ENCODE measurements around the gene CNTNAP5.

The CNTNAP5 gene

GRCh38 chr2:124835331-124835730 is 810.2 kb downstream of the CNTNAP5 start:
- no peak for DNase-seq

GRCh38 chr2:124836416-124836815 is 811.3 kb downstream of the CNTNAP5 start:
- peak; percentile 2 for DNase-seq

- no peak for DNase-seq
These were observed 812.4 kb downstream of the CNTNAP5 start for GRCh38 chr2:124837496-124837895.

- DNase-seq: no peak
These were observed 813.3 kb downstream of the CNTNAP5 start for GRCh38 chr2:124838406-124838805.

- DNase-seq: no peak
These were observed 842.2 kb downstream of the CNTNAP5 start for GRCh38 chr2:124867247-124867646.

- DNase-seq: peak; percentile 3
These were observed 849.1 kb downstream of the CNTNAP5 start for GRCh38 chr2:124874219-124874618.

GRCh38 chr2:124874676-124875075 is 849.6 kb downstream of the CNTNAP5 start:
- DNase-seq: no peak

- DNase-seq: no peak
These were observed 850.6 kb downstream of the CNTNAP5 start for GRCh38 chr2:124875627-124876244.

GRCh38 chr2:124877141-124877577 is 852.1 kb downstream of the CNTNAP5 start:
- DNase-seq: no peak

GRCh38 chr2:124879640-124880039 is 854.6 kb downstream of the CNTNAP5 start:
- peak; percentile 61 for DNase-seq

- no peak for DNase-seq
These were observed 855.9 kb downstream of the CNTNAP5 start for GRCh38 chr2:124880995-124881394.

GRCh38 chr2:124882423-124882822 is 857.3 kb downstream of the CNTNAP5 start:
- DNase-seq: no peak

GRCh38 chr2:124883595-124883994 is 858.5 kb downstream of the CNTNAP5 start:
- DNase-seq: no peak

- DNase-seq: no peak
These were observed 859.2 kb downstream of the CNTNAP5 start for GRCh38 chr2:124884315-124884714.

- no peak for DNase-seq
These were observed 861.1 kb downstream of the CNTNAP5 start for GRCh38 chr2:124886216-124886615.

- DNase-seq: no peak
These were observed 862.4 kb downstream of the CNTNAP5 start for GRCh38 chr2:124887466-124887865.

GRCh38 chr2:124888431-124888830 is 863.3 kb downstream of the CNTNAP5 start:
- DNase-seq: no peak

GRCh38 chr2:124894199-124894598 is 869.1 kb downstream of the CNTNAP5 start:
- no peak for DNase-seq

GRCh38 chr2:124898827-124899226 is 873.7 kb downstream of the CNTNAP5 start:
- DNase-seq: no peak

GRCh38 chr2:124908411-124908810 is 883.3 kb downstream of the CNTNAP5 start:
- no peak for DNase-seq

- DNase-seq: no peak
These were observed 886.5 kb downstream of the CNTNAP5 start for GRCh38 chr2:124911560-124911959.

GRCh38 chr2:124913868-124914267 is 888.8 kb downstream of the CNTNAP5 start:
- no peak for DNase-seq

- DNase-seq: no peak
These were observed 890.5 kb downstream of the CNTNAP5 start for GRCh38 chr2:124915567-124915966.

- DNase-seq: no peak
These were observed 894.2 kb downstream of the CNTNAP5 start for GRCh38 chr2:124919296-124919695.

GRCh38 chr2:124920448-124920847 is 895.4 kb downstream of the CNTNAP5 start:
- no peak for DNase-seq
